Activated naive CD8-positive, alpha-beta T cell treated with anti-CD3 and anti-CD28 coated beads, Interleukin-2, amount 50 U/mL, for 24 hours (primary cell): ENCODE measurements around the gene LMF1.
"Not testable (repeated sequence)": the region's sequence is repeated elsewhere in the genome, so short reads cannot be mapped to it uniquely, and the experiment has no call there.

Experiments
- ATAC-seq: fragments of 150-1000 bp; cut with Tn5 transposase; one replicate; pipeline ENCODE4 v1.10.0; 2021
- DNase-seq: peaks from one replicate; pipeline ENCODE4 v3.0.0; 2021
- H3K27ac Mint-ChIP-seq: one replicate; pipeline ENCODE4 v1.8.0; 2021; ENCODE audit warnings: mild to moderate bottlenecking, mixed read lengths
- H3K27me3 Mint-ChIP-seq: one replicate; pipeline ENCODE4 v1.8.0; 2021; ENCODE audit warnings: mixed read lengths
- H3K36me3 Mint-ChIP-seq: one replicate; pipeline ENCODE4 v1.8.0; 2021; ENCODE audit warnings: low read depth, mixed read lengths
- H3K4me1 Mint-ChIP-seq: one replicate; pipeline ENCODE4 v1.8.0; 2021; ENCODE audit warnings: mixed read lengths
- H3K4me3 Mint-ChIP-seq: one replicate; pipeline ENCODE4 v1.8.0; 2021; ENCODE audit warnings: mild to moderate bottlenecking, moderate library complexity, mixed read lengths
- H3K9me3 Mint-ChIP-seq: one replicate; pipeline ENCODE4 v1.8.0; 2021; ENCODE audit warnings: mixed read lengths

The LMF1 gene

DNA sequence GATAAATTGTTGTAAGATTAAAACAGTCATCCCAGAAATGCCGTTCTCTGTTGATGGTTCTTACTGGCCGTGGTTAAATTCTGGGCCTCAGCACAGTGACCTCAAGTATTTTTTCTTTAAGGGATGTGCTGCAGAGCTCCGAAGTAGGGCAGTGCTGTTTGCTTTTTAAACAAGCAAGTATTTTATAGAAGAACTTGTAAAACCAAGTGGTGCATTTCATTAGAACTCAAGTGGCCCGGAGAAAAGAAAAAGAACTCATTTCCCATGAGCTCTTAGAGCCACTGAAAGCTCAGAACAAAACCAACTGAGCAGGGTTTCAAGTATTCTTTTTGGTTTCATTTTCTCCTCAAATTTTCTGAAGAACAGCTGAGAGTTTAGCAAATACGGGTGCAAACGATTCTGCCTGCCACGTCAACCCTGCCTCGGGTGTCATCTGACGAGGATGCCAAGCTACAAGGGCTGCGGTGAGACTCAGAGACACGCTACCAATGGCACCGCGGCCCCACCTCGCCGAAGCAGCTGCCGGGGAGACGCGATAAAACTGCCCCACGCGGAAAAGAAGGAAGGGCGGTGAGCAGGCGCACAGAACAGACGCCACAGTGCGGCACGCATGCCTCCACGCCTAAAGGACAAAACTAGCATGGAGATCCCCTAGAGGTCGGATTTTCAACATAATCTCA lies 6.3 kb downstream of the LMF1 start:
- Mint-ChIP-seq H3K4me3 (peak overlapping the region; percentile 38), H3K4me1 (peaks cover 24% of the 10 kb centered on the region), H3K9me3 (no peaks in the 10 kb centered on the region), H3K36me3 (peaks cover 12% of the 10 kb centered on the region), H3K27ac (peak overlapping the region; percentile 52), H3K27me3 (no peaks in the 10 kb centered on the region)
- no peak for ATAC-seq
- no peak for DNase-seq

GRCh38 chr16:963913-964312 lies 6.9 kb downstream of the LMF1 start:
- Mint-ChIP-seq H3K4me1 (peaks cover 21% of the 10 kb centered on the region), H3K4me3 (no peak overlapping the region), H3K27ac (peak overlapping the region; percentile 47), H3K36me3 (peaks cover 12% of the 10 kb centered on the region), H3K9me3 (no peaks in the 10 kb centered on the region), H3K27me3 (no peaks in the 10 kb centered on the region)
- DNase-seq (no peak), ATAC-seq (no peak)

DNA sequence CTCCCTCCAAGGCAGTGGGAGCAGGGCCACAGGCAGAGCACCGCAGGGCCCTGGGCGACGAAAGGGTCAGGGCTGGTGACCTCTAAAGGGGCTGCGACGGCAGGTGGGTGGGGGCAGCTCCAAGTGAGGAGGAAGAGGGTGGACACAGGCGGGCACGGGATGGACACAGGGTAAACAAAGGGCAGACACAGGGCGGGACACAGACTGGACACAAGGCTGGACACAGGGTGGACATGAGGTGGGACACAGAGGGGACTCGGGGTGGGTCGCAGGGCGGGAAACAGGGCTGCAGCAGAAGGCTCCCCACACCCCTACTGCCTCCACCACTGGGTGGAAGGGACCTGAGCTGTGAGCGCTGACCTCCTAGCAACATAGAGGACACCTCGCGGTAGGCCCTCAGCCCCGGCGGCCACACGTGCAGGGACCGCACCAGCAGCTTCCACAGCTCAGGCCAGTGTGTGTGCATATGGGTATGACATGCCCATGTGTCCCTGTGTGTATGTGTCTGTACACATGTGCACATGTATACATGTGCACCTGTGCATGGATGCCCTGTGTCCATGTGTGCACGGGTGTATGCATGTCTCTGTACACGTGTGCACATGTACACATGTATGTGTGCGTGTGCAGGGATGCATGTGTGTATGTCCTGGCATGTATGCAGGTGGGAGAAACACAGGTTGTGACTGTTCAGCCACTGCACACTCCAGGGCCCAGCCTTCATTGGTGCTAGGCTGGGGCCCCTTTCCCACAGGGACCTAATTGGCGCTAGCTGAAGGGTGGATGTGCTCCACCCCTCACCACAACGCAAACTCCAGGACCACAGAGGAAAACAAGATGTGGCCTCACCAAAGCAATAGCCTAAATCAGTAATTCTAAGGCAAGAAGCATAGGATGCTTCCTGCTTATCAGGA lies 7.6 kb downstream of the LMF1 start:
- Mint-ChIP-seq H3K4me1 (peaks cover 15% of the 10 kb centered on the region), H3K27me3 (no peaks in the 10 kb centered on the region), H3K9me3 (no peaks in the 10 kb centered on the region), H3K27ac (peak overlapping the region; percentile 47), H3K36me3 (peaks cover 12% of the 10 kb centered on the region), H3K4me3 (no peak overlapping the region)
- DNase-seq, result no peak
- no peak for ATAC-seq

- H3K4me1 Mint-ChIP-seq, result peaks cover 15% of the 10 kb centered on the region
- no peak overlapping the region for H3K27ac Mint-ChIP-seq
- no peak for ATAC-seq
Measured at GRCh38 chr16:962366-962765, 8.4 kb downstream of the LMF1 start.

GRCh38 chr16:959232-960040 lies 11.3 kb downstream of the LMF1 start:
- Mint-ChIP-seq H3K4me3 (no peak overlapping the region), H3K36me3 (no peaks in the 10 kb centered on the region), H3K9me3 (no peaks in the 10 kb centered on the region)

More at GRCh38 chr16:962366-962765, 8.4 kb downstream of the LMF1 start:
- Mint-ChIP-seq H3K4me3 (no peak overlapping the region), H3K9me3 (no peaks in the 10 kb centered on the region), H3K36me3 (peaks cover 12% of the 10 kb centered on the region), H3K27me3 (no peaks in the 10 kb centered on the region)
- DNase-seq, result no peak

GRCh38 chr16:955766-956165 lies 15.0 kb downstream of the LMF1 start:
- not testable (repeated sequence) for DNase-seq, H3K4me3 Mint-ChIP-seq, H3K27ac Mint-ChIP-seq, H3K27me3 Mint-ChIP-seq, H3K4me1 Mint-ChIP-seq, H3K36me3 Mint-ChIP-seq, H3K9me3 Mint-ChIP-seq, ATAC-seq

More at GRCh38 chr16:959232-960040, 11.3 kb downstream of the LMF1 start:
- Mint-ChIP-seq H3K4me1 (peaks cover 10% of the 10 kb centered on the region), H3K27me3 (no peaks in the 10 kb centered on the region), H3K27ac (no peak overlapping the region)
- no peak for ATAC-seq
- DNase-seq, result no peak

DNA sequence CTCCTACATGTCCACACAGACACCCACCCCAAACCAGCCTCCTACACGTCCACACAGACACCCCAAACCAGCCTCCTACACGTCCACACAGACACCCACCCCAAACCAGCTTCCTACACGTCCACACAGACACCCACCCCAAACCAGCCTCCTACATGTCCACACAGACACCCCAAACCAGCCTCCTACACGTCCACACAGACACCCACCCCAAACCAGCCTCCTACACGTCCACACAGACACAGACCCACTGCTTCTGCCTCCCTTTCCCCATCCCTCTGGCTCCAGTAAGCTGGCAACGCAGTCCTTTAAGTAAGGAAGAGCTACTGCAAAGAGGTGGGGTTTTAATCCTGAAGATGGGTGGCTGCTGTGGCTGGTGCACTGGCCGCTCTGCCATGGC lies 17.0 kb downstream of the LMF1 start:
- not testable (repeated sequence) for DNase-seq, H3K4me1 Mint-ChIP-seq, H3K36me3 Mint-ChIP-seq, ATAC-seq, H3K27me3 Mint-ChIP-seq, H3K4me3 Mint-ChIP-seq, H3K9me3 Mint-ChIP-seq, H3K27ac Mint-ChIP-seq

DNA sequence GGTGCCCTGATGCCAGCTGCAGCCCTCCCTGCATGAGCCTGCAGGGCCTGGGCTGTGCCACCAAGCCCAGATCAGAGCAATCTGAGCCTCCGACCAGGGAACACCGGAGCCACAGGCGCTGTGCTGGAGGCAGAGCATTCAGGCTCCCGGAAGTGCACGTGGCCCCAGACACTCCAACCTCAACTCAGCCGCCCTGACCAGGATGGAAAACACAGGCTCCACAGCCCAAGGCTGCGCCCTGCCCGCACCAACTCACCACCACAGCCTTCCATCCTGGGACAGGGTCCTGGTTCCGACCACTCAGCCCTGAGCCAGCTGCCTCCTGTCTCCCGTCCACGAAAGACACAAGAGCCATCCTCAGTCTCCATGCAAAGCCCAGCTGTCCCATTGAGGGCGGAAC lies 18.5 kb downstream of the LMF1 start:
- Mint-ChIP-seq H3K4me1 (peaks cover 2% of the 10 kb centered on the region), H3K27me3 (no peaks in the 10 kb centered on the region), H3K36me3 (peaks cover 6% of the 10 kb centered on the region), H3K9me3 (no peaks in the 10 kb centered on the region), H3K4me3 (no peak overlapping the region), H3K27ac (no peak overlapping the region)
- no peak for ATAC-seq
- no peak for DNase-seq

- Mint-ChIP-seq H3K27me3 (no peaks in the 10 kb centered on the region), H3K27ac (no peak overlapping the region), H3K4me3 (no peak overlapping the region), H3K4me1 (peaks cover 2% of the 10 kb centered on the region), H3K36me3 (peaks cover 7% of the 10 kb centered on the region), H3K9me3 (no peaks in the 10 kb centered on the region)
- DNase-seq (no peak), ATAC-seq (no peak)
Measured at GRCh38 chr16:951660-952301, 19.0 kb downstream of the LMF1 start.

GRCh38 chr16:950733-951573 lies 19.8 kb downstream of the LMF1 start:
- not testable (repeated sequence) for H3K4me1 Mint-ChIP-seq, H3K4me3 Mint-ChIP-seq, ATAC-seq, H3K36me3 Mint-ChIP-seq, H3K9me3 Mint-ChIP-seq, DNase-seq, H3K27me3 Mint-ChIP-seq, H3K27ac Mint-ChIP-seq

GRCh38 chr16:948767-949166 lies 22.0 kb downstream of the LMF1 start:
- not testable (repeated sequence) for H3K4me3 Mint-ChIP-seq, H3K4me1 Mint-ChIP-seq, H3K27me3 Mint-ChIP-seq, DNase-seq, H3K9me3 Mint-ChIP-seq, ATAC-seq, H3K27ac Mint-ChIP-seq
- peaks cover 20% of the 10 kb centered on the region for H3K36me3 Mint-ChIP-seq

DNA sequence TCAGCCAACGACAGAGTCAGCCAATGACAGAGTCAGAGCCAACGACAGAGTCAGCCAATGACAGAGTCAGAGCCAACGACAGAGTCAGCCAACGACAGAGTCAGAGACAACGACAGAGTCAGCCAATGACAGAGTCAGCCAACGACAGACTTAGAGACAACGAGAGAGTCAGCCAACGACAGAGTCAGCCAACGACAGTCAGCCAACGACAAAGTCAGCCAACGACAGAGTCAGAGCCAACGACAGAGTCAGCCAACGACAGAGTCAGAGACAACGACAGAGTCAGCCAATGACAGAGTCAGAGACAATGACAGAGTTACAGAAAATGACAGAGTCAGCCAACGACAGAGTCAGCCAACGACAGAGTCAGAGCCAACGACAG lies 22.9 kb downstream of the LMF1 start:
- DNase-seq, H3K4me1 Mint-ChIP-seq, H3K27me3 Mint-ChIP-seq, ATAC-seq, H3K27ac Mint-ChIP-seq, H3K4me3 Mint-ChIP-seq: not testable (repeated sequence)
- Mint-ChIP-seq H3K36me3 (peaks cover 22% of the 10 kb centered on the region), H3K9me3 (peaks cover 10% of the 10 kb centered on the region)

DNA sequence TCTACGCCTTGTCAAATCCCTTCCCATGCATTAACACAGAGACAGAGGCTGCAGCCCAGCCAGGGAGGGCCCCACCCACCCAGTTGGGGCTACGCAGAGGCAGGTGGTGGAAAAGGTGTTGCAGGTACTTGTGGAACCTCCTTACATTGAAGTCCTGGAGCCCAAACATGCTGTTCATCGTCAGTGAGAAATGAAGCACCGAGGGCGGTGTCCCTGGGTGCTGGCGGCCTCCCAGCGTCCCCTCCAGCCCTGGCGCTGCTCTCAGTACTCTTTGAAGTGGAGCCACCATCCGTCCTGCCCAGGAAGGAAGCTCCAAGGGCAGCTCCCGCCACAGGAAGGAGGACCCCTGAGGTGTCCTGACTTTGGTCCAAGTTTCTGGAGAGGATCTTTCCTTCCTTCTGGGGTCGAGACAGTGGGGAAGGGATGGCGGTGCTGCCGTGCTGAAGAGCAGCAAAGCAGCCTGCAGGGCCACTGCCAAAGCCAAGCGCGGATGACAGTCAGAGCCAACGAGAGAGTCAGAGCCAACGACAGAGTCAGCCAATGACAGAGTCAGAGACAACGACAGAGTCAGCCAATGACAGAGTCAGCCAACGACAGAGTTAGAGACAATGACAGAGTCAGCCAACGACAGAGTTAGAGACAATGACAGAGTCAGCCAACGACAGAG lies 23.4 kb downstream of the LMF1 start:
- no peak overlapping the region for H3K4me3 Mint-ChIP-seq

More for the DNA sequence above, 23.4 kb downstream of the LMF1 start:
- no peaks in the 10 kb centered on the region for H3K4me1 Mint-ChIP-seq
- H3K9me3 Mint-ChIP-seq, result peaks cover 16% of the 10 kb centered on the region
- H3K27ac Mint-ChIP-seq, result no peak overlapping the region
- ATAC-seq (no peak), DNase-seq (no peak)
- H3K36me3 Mint-ChIP-seq, result peaks cover 25% of the 10 kb centered on the region
- H3K27me3 Mint-ChIP-seq, result no peaks in the 10 kb centered on the region
